GM19099 (cell line): Measurements from ENCODE around the gene RCHY1.

Experiments used
- POLR2A ChIP-seq: IDR thresholded peaks from 3 replicates; pipeline ENCODE4 v1.6.1; 2011; ENCODE audit warnings: low read depth; ENCODE audit not compliant: insufficient read length; ENCODE audit errors: extremely low read depth

Gene RCHY1

GRCh38 chr4:75514949-75515612 lies 878 bp upstream of the RCHY1 start:
- no peak for TF ChIP-seq POLR2A

GRCh38 chr4:75513526-75514130 lies 575 bp downstream of the RCHY1 start:
- TF ChIP-seq POLR2A = no peak

GRCh38 chr4:75512386-75513211 lies 1.6 kb downstream of the RCHY1 start:
- TF ChIP-seq POLR2A = no peak

GRCh38 chr4:75511841-75512240 lies 2.4 kb downstream of the RCHY1 start:
- TF ChIP-seq POLR2A = no peak

- no peak for TF ChIP-seq POLR2A
These were observed 8.6 kb downstream of the RCHY1 start for GRCh38 chr4:75505630-75506029.

- no peak for TF ChIP-seq POLR2A
These were observed 11.5 kb downstream of the RCHY1 start for GRCh38 chr4:75502671-75503070.

- no peak for TF ChIP-seq POLR2A
These were observed 14.3 kb downstream of the RCHY1 start for GRCh38 chr4:75499900-75500299.

GRCh38 chr4:75498041-75498440 lies 16.2 kb downstream of the RCHY1 start:
- TF ChIP-seq POLR2A = no peak

GRCh38 chr4:75497133-75497532 lies 17.1 kb downstream of the RCHY1 start:
- TF ChIP-seq POLR2A = no peak

- no peak for TF ChIP-seq POLR2A
These were observed 17.8 kb downstream of the RCHY1 start for GRCh38 chr4:75496406-75496805.

GRCh38 chr4:75495476-75495875 lies 18.7 kb downstream of the RCHY1 start:
- no peak for TF ChIP-seq POLR2A

- TF ChIP-seq POLR2A = no peak
These were observed 19.6 kb downstream of the RCHY1 start for GRCh38 chr4:75494563-75494962.

- TF ChIP-seq POLR2A = no peak
These were observed 24.0 kb downstream of the RCHY1 start for GRCh38 chr4:75490155-75490554.

GRCh38 chr4:75484190-75484589 lies 30.0 kb downstream of the RCHY1 start:
- TF ChIP-seq POLR2A = no peak

GRCh38 chr4:75477201-75477600 lies 37.0 kb downstream of the RCHY1 start:
- TF ChIP-seq POLR2A = no peak

GRCh38 chr4:75470738-75471137 lies 43.5 kb downstream of the RCHY1 start:
- no peak for TF ChIP-seq POLR2A
